ENCODE data around the gene BYSL.

DNA sequence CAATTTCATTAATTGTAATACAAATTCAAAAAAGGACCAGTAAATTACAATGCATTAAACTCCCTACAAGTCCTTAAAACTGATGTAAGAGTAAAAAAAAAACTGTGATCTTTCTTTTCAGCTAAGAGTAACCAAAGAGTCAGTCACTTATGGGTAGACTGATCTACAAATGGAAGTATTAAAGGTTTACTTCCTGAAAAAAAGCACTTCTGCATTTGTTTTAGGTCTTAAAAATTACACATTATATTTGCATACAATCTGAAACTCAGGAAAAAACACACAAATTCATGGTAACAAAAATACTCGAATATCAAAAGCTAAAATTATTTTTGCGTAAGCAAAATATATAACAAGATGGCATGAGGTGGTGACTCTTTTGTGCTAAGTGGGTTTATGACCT is 49.6 kb upstream of the BYSL start:
- TF ChIP-seq, protein P1, sequence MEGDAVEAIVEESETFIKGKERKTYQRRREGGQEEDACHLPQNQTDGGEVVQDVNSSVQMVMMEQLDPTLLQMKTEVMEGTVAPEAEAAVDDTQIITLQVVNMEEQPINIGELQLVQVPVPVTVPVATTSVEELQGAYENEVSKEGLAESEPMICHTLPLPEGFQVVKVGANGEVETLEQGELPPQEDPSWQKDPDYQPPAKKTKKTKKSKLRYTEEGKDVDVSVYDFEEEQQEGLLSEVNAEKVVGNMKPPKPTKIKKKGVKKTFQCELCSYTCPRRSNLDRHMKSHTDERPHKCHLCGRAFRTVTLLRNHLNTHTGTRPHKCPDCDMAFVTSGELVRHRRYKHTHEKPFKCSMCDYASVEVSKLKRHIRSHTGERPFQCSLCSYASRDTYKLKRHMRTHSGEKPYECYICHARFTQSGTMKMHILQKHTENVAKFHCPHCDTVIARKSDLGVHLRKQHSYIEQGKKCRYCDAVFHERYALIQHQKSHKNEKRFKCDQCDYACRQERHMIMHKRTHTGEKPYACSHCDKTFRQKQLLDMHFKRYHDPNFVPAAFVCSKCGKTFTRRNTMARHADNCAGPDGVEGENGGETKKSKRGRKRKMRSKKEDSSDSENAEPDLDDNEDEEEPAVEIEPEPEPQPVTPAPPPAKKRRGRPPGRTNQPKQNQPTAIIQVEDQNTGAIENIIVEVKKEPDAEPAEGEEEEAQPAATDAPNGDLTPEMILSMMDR (IDR thresholded peaks at IDR 0.05; ENCODE audit: insufficient read depth, low read length, poor library complexity, severe bottlenecking) = no peak
- TF ChIP-seq EZH2phosphoT487 (conservative IDR thresholded peaks at IDR 0.05; ENCODE audit: low read length) = no peak
